SK-N-MC (cell line): ENCODE data around the gene DPY19L1.
A peak's percentile ranks its signal among the peaks of the same experiment; 100 is the strongest.
"Not testable (repeated sequence)": the region's sequence is repeated elsewhere in the genome, so short reads cannot be mapped to it uniquely, and the experiment has no call there.

ENCODE experiments used
- DNase-seq: peaks from one replicate; pipeline ENCODE4 v3.0.0-alpha.2; 2011; ENCODE audit warnings: low read depth, low spot score
- H3K27ac ChIP-seq: fragments of 200-600 bp; sonication (generic); 2 replicates; pipeline ENCODE4 v1.5.1; 2016; ENCODE audit warnings: mixed run types
- H3K36me3 ChIP-seq: fragments of 200-600 bp; sonication (generic); 2 replicates; pipeline ENCODE4 v1.6.1; 2017; ENCODE audit warnings: antibody characterized with exemption, low read length, mixed read lengths; ENCODE audit not compliant: insufficient read depth
- H3K4me3 ChIP-seq: fragments of 200-600 bp; sonication (generic); 2 replicates; pipeline ENCODE4 v1.5.1; 2016
- H3K9ac ChIP-seq: fragments of 200-600 bp; sonication (generic); 2 replicates; pipeline ENCODE4 v1.8.0; 2017; ENCODE audit warnings: mixed run types, mixed read lengths; ENCODE audit not compliant: insufficient read length
- H3K9me3 ChIP-seq: fragments of 200-600 bp; sonication (generic); 2 replicates; pipeline ENCODE4 v1.6.1; 2017; ENCODE audit warnings: low read depth, mild to moderate bottlenecking, antibody characterized with exemption, low read length, moderate library complexity, mixed read lengths
- EZH2 ChIP-seq: fragments of 200-600 bp; sonication (generic); IDR thresholded peaks from one replicate; pipeline ENCODE4 v1.6.1; 2017; ENCODE audit warnings: antibody characterized with exemption
- FOXP2 ChIP-seq: optimal IDR thresholded peaks from 2 replicates; pipeline ENCODE3; 2011; ENCODE audit warnings: mild to moderate bottlenecking, moderate library complexity; ENCODE audit not compliant: insufficient read depth; ENCODE audit errors: extremely low read length, control extremely low read depth
- POLR2AphosphoS5 ChIP-seq: IDR thresholded peaks from 2 replicates; pipeline ENCODE4 v1.6.1; 2012; ENCODE audit warnings: mild to moderate bottlenecking, low read depth, low read length, borderline replicate concordance

DPY19L1 gene

GRCh38 chr7:35015346-35015859 is 21.9 kb downstream of the DPY19L1 start:
- no peak for TF ChIP-seq POLR2AphosphoS5
- TF ChIP-seq EZH2: no peak
- no peak for TF ChIP-seq FOXP2
- Histone ChIP-seq H3K9ac (no peak overlapping the region), H3K4me3 (no peak overlapping the region), H3K27ac (no peak overlapping the region), H3K9me3 (no peaks in the 10 kb centered on the region), H3K36me3 (peaks cover 11% of the 10 kb centered on the region; the same call in 1 of the 2 replicates)
- no peak for DNase-seq

GRCh38 chr7:35012160-35012559 is 25.1 kb downstream of the DPY19L1 start:
- DNase-seq: no peak
- Histone ChIP-seq H3K36me3 (peaks cover 11% of the 10 kb centered on the region; the same call in 1 of the 2 replicates), H3K4me3 (no peak overlapping the region), H3K9ac (no peak overlapping the region), H3K27ac (no peak overlapping the region), H3K9me3 (no peaks in the 10 kb centered on the region)
- TF ChIP-seq POLR2AphosphoS5 (no peak), FOXP2 (no peak), EZH2 (no peak)

- Histone ChIP-seq H3K4me3 (no peak overlapping the region), H3K27ac (no peak overlapping the region), H3K9ac (no peak overlapping the region), H3K9me3 (no peaks in the 10 kb centered on the region), H3K36me3 (peaks cover 9% of the 10 kb centered on the region; the same call in 1 of the 2 replicates)
- DNase-seq: no peak
- no peak for TF ChIP-seq FOXP2
- TF ChIP-seq EZH2: no peak
- TF ChIP-seq POLR2AphosphoS5: no peak
These were observed 26.2 kb downstream of the DPY19L1 start for GRCh38 chr7:35011085-35011484.

GRCh38 chr7:35007768-35008167 is 29.5 kb downstream of the DPY19L1 start:
- no peak overlapping the region for H3K4me3 ChIP-seq
- no peak overlapping the region for H3K27ac ChIP-seq
- H3K36me3 ChIP-seq: peaks cover 9% of the 10 kb centered on the region; the same call in 1 of the 2 replicates
- H3K9ac ChIP-seq: no peak overlapping the region
- no peak for DNase-seq
- TF ChIP-seq EZH2 (no peak), POLR2AphosphoS5 (no peak), FOXP2 (no peak)
- no peaks in the 10 kb centered on the region for H3K9me3 ChIP-seq

GRCh38 chr7:35004531-35005095 is 32.7 kb downstream of the DPY19L1 start:
- no peak for DNase-seq
- Histone ChIP-seq H3K9me3 (no peaks in the 10 kb centered on the region), H3K9ac (no peak overlapping the region), H3K4me3 (no peak overlapping the region), H3K36me3 (no peaks in the 10 kb centered on the region), H3K27ac (no peak overlapping the region)
- TF ChIP-seq POLR2AphosphoS5: no peak
- TF ChIP-seq FOXP2: no peak
- TF ChIP-seq EZH2: no peak

GRCh38 chr7:35003679-35004303 is 33.5 kb downstream of the DPY19L1 start:
- DNase-seq: no peak
- TF ChIP-seq POLR2AphosphoS5 (no peak), EZH2 (no peak), FOXP2 (no peak)
- no peak overlapping the region for H3K4me3 ChIP-seq
- H3K9ac ChIP-seq: no peak overlapping the region
- H3K27ac ChIP-seq: peak overlapping the region; percentile 51; the same call in 1 of the 2 replicates
- H3K9me3 ChIP-seq: no peaks in the 10 kb centered on the region
- H3K36me3 ChIP-seq: no peaks in the 10 kb centered on the region

GRCh38 chr7:35003177-35003650 is 34.1 kb downstream of the DPY19L1 start:
- not testable (repeated sequence) for H3K9me3 ChIP-seq, DNase-seq, H3K4me3 ChIP-seq, H3K9ac ChIP-seq, H3K36me3 ChIP-seq
- H3K27ac ChIP-seq: peak overlapping the region; percentile 51; the same call in 1 of the 2 replicates

- DNase-seq, H3K36me3 ChIP-seq, H3K27ac ChIP-seq: not testable (repeated sequence)
These were observed 39.0 kb downstream of the DPY19L1 start for GRCh38 chr7:34998335-34998734.

GRCh38 chr7:34996423-34997090 is 40.7 kb downstream of the DPY19L1 start:
- H3K9ac ChIP-seq, H3K27ac ChIP-seq, DNase-seq, H3K9me3 ChIP-seq, H3K4me3 ChIP-seq, H3K36me3 ChIP-seq: not testable (repeated sequence)

More at GRCh38 chr7:34998335-34998734, 39.0 kb downstream of the DPY19L1 start:
- not testable (repeated sequence) for H3K4me3 ChIP-seq, H3K9ac ChIP-seq, H3K9me3 ChIP-seq
